B cell (primary cell): ENCODE measurements around the gene KRTAP10-2.

Source experiments
- CTCF ChIP-seq: fragments of 200-600 bp; IDR thresholded peaks from one replicate; pipeline ENCODE4 v1.8.0; 2022; ENCODE audit warnings: antibody characterized with exemption, mild to moderate bottlenecking
- EZH2 ChIP-seq: IDR thresholded peaks from 2 replicates; pipeline ENCODE4 v1.6.1; 2012; ENCODE audit warnings: borderline replicate concordance, low read depth, mild to moderate bottlenecking, moderate library complexity, low read length; ENCODE audit not compliant: insufficient read depth, poor library complexity, severe bottlenecking

- TF ChIP-seq CTCF (no peak), EZH2 (no peak)
Observed at GRCh38 chr21:44522753-44523204, 28.5 kb downstream of the KRTAP10-2 start.
